Activated CD4-positive, alpha-beta T cell treated with anti-CD3 and anti-CD28 coated beads for 36 hours (primary cell): ENCODE results near the gene SDC1. TPM values are rescaled to one million over a fixed set of nuclear protein-coding genes. Genes with fewer than 3 reads are reported as not detected.

Source experiments
- ATAC-seq: fragments of 200-7000 bp; cut with Tn5 transposase; one replicate; pipeline ENCODE4 v1.10.0; 2021; ENCODE audit warnings: mild to moderate bottlenecking, moderate library complexity
- CTCF ChIA-PET: fragments of 350-600 bp; sonication (Branson Sonifier 250); formaldehyde crosslinking; loops from one replicate; lab custom pipeline; 2021; ENCODE audit warnings: antibody characterized with exemption; lab: Charles Lee
- POLR2A ChIA-PET: fragments of 350-600 bp; sonication (Branson Sonifier 250); formaldehyde crosslinking; loops from one replicate; lab custom pipeline; 2021; ENCODE audit warnings: antibody characterized with exemption, inconsistent platforms; lab: Charles Lee
- DNase-seq: peaks from one replicate; pipeline ENCODE4 v3.0.0-alpha.2; 2020
- H3K27ac Mint-ChIP-seq: one replicate; pipeline ENCODE4 v1.8.0; 2021; ENCODE audit warnings: mixed read lengths
- H3K27me3 Mint-ChIP-seq: one replicate; pipeline ENCODE4 v1.8.0; 2021; ENCODE audit warnings: mixed read lengths
- H3K36me3 Mint-ChIP-seq: one replicate; pipeline ENCODE4 v1.8.0; 2021; ENCODE audit warnings: low read depth, mixed read lengths
- H3K4me1 Mint-ChIP-seq: one replicate; pipeline ENCODE4 v1.8.0; 2021; ENCODE audit warnings: mixed read lengths
- H3K4me3 Mint-ChIP-seq: one replicate; pipeline ENCODE4 v1.8.0; 2021; ENCODE audit warnings: mild to moderate bottlenecking, moderate library complexity, mixed read lengths
- H3K9me3 Mint-ChIP-seq: one replicate; pipeline ENCODE4 v1.8.0; 2021; ENCODE audit warnings: low read depth, mixed read lengths
- intact Hi-C, 2 experiments: fragments of 100-400 bp; cut with DNase I in 1 of 2; cut with micrococcal nuclease in 1 of 2; formaldehyde crosslinking; loops; one replicate each; pipeline versions ENCODE4 v1.14.2 to v1.15.1; 2022 to 2024; cut with DNase I, micrococcal nuclease
- total RNA-seq, 2 experiments: library from RNA; stranded (reverse); gene quantifications; one replicate each; pipeline ENCODE4 v1.2.3, GENCODE V29; 2021

SDC1 gene
- total RNA-seq, 2 experiments from 2014 or later = 0.23 TPM; not detected in 1

- Mint-ChIP-seq H3K27me3 (peaks cover 10% of the 10 kb centered on the region), H3K36me3 (no peaks in the 10 kb centered on the region), H3K9me3 (no peaks in the 10 kb centered on the region), H3K27ac (no peak overlapping the region), H3K4me3 (no peak overlapping the region), H3K4me1 (no peaks in the 10 kb centered on the region)
- POLR2A ChIA-PET = no interaction called here
- CTCF ChIA-PET = no interaction called here
- DNase-seq (no peak), ATAC-seq (no peak)
- intact Hi-C loops = no loop called here
Measured at GRCh38 chr2:20164061-20164733, 60.7 kb downstream of the SDC1 start.

DNA sequence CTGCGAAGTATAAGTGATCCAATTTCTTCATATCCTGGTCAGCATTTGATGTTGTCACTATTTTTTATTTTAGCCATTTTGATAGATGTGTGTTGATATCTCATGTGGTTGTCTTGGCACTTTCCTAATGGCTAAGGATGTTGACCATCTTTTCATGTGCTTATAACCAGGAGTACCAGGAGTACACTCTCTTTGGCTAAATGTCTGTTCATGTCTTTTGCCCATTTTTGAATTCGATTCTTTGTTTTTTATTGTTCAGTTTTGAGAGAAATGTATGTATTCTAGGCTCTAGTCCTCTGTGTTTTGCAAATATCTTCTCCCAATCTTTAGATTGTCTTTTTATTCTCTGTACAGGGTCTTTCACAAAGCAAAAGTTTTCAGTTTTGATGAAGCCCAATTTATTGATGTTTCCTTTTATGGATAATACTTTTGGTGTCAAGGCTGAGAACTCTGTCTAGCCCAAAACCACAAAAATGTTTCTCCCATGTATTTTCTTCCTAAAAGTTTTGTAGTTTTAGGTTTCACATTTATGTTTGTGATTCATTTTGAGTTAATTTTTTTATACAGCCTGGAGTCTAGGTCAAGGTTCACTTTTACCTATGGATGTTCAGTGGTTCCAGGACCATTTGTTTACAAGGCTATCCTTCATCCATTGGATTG, 65.4 kb downstream of the SDC1 start:
- no peaks in the 10 kb centered on the region for H3K9me3 Mint-ChIP-seq

DNA sequence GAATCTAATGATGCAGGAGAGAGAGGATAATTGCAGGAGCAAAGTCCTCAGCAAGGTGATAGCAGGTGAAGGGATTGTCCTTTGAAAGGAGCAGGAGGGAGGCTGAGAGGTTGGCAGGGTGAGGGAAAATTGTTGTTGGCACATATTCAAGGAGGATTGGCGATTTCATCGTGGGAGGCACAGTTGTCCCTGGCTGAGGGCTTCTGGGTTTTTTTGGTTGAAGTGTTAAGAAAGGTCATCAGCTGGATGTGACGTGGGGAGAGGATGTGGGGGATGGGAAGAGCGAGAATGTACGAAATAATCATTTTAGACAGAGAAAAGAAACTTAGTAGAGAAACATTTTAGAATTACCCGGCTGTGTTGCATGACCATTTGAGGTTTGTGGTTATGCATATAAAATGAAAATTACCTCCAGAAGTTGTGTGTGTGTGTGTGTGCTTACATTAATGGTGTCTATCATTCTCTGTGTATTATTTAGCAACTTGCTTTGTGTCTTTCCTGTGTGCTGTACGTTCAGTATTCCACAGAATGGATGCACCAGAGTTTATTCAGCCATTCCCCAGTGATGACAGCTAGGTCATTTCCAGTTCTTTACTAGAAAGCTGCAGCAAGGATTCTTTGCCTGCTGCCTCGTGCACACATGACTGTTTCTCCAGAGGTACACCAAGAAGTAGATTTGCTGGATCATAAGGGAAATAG, 67.6 kb downstream of the SDC1 start:
- no peaks in the 10 kb centered on the region for H3K36me3 Mint-ChIP-seq
- no peaks in the 10 kb centered on the region for H3K9me3 Mint-ChIP-seq
- no peak overlapping the region for H3K27ac Mint-ChIP-seq
- DNase-seq (no peak), ATAC-seq (no peak)
- intact Hi-C loops = no loop called here
- no peaks in the 10 kb centered on the region for H3K4me1 Mint-ChIP-seq
- H3K4me3 Mint-ChIP-seq = no peak overlapping the region
- POLR2A ChIA-PET = no interaction called here
- H3K27me3 Mint-ChIP-seq = peaks cover 20% of the 10 kb centered on the region
- CTCF ChIA-PET = interaction anchor here (0.6 kb wide), 1 partner anchor 23 kb away, joined by 3 read pairs; no protein-coding TSS in a partner anchor

More for the DNA sequence above, 65.4 kb downstream of the SDC1 start:
- H3K4me1 Mint-ChIP-seq = no peaks in the 10 kb centered on the region
- ATAC-seq = no peak
- H3K27ac Mint-ChIP-seq = no peak overlapping the region
- H3K36me3 Mint-ChIP-seq = no peaks in the 10 kb centered on the region
- intact Hi-C loops = no loop called here
- peaks cover 18% of the 10 kb centered on the region for H3K27me3 Mint-ChIP-seq
- no peak for DNase-seq
- ChIA-PET CTCF (no interaction called here), POLR2A (no interaction called here)
- H3K4me3 Mint-ChIP-seq = no peak overlapping the region

- no peaks in the 10 kb centered on the region for H3K4me1 Mint-ChIP-seq
- no peak overlapping the region for H3K4me3 Mint-ChIP-seq
- ATAC-seq (no peak), DNase-seq (no peak)
- intact Hi-C loops = no loop called here
- no peaks in the 10 kb centered on the region for H3K9me3 Mint-ChIP-seq
- ChIA-PET CTCF (no interaction called here), POLR2A (no interaction called here)
- H3K27ac Mint-ChIP-seq = no peak overlapping the region
- no peaks in the 10 kb centered on the region for H3K36me3 Mint-ChIP-seq
- peaks cover 16% of the 10 kb centered on the region for H3K27me3 Mint-ChIP-seq
Measured at GRCh38 chr2:20156836-20157192, 68.1 kb downstream of the SDC1 start.

GRCh38 chr2:20156076-20156759, 68.7 kb downstream of the SDC1 start:
- no peak for DNase-seq
- Mint-ChIP-seq H3K36me3 (no peaks in the 10 kb centered on the region), H3K9me3 (no peaks in the 10 kb centered on the region), H3K4me1 (no peaks in the 10 kb centered on the region), H3K27ac (no peak overlapping the region), H3K27me3 (peaks cover 16% of the 10 kb centered on the region), H3K4me3 (no peak overlapping the region)
- ChIA-PET POLR2A (no interaction called here), CTCF (interaction anchor here (0.6 kb wide), 1 partner anchor 17 kb away, joined by 3 read pairs; no protein-coding TSS in a partner anchor)
- ATAC-seq = no peak
- intact Hi-C loops = no loop called here

DNA sequence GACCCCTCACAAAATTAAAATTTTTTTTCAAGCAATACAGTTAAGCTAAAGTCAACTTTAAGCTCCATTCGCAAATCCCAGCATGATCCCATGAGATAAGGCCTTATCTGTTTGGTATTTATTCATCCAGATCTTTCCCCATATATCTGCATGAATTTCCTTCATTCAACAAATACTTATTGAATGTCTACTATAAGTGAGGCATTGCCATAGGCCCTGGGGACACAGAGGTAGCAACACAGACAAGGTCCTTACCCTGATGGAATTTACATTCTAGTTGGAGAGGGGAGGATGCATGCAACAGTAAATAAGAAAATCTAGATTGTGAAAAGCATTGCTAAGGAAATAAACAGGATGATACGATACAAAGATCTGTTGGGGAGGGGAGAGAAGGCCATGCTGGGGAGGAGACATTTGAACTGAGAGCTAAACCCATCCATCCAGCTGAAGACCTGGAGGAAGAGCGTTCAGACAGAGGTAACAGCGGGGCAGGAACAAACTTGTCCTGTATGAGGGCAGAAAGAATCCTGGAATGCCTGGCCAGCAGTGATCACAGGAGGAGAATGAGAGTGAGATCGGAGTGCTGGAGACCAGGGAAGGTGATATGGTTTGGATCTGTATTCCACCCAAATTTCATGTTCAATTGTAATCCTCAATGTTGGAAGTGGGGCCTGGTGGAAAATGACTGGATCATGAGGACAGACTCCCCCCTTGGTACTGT, 71.6 kb downstream of the SDC1 start:
- H3K36me3 Mint-ChIP-seq = no peaks in the 10 kb centered on the region
- H3K27ac Mint-ChIP-seq = no peak overlapping the region
- intact Hi-C loops = no loop called here
- ATAC-seq = no peak
- peaks cover 19% of the 10 kb centered on the region for H3K27me3 Mint-ChIP-seq
- H3K9me3 Mint-ChIP-seq = no peaks in the 10 kb centered on the region
- ChIA-PET POLR2A (interaction anchor here (0.6 kb wide), 1 partner anchor 133 kb away, joined by 3 read pairs; no protein-coding TSS in a partner anchor), CTCF (no interaction called here)
- DNase-seq = no peak
- H3K4me1 Mint-ChIP-seq = no peaks in the 10 kb centered on the region
- no peak overlapping the region for H3K4me3 Mint-ChIP-seq

- Mint-ChIP-seq H3K4me3 (no peak overlapping the region), H3K36me3 (no peaks in the 10 kb centered on the region), H3K9me3 (no peaks in the 10 kb centered on the region), H3K4me1 (peaks cover 2% of the 10 kb centered on the region), H3K27ac (no peak overlapping the region), H3K27me3 (peaks cover 29% of the 10 kb centered on the region)
- CTCF ChIA-PET = interaction anchor here (0.6 kb wide), 1 partner anchor 244 kb away, joined by 3 read pairs; no protein-coding TSS in a partner anchor
- intact Hi-C loops = no loop called here
- DNase-seq (no peak), ATAC-seq (no peak)
- POLR2A ChIA-PET = no interaction called here
Measured at GRCh38 chr2:20150806-20151571, 73.9 kb downstream of the SDC1 start.

Other genes with a start within 250 kb of the SDC1 start
- 1 to 10 TPM; 6.2 to 7.4 TPM for gene WDR35, start 235.0 kb downstream of the SDC1 start, total RNA-seq
- not detected for gene MATN3, start 212.5 kb downstream of the SDC1 start, total RNA-seq
- gene LAPTM4A, start 173.5 kb downstream of the SDC1 start, total RNA-seq = 10 to 100 TPM; 22.5 to 41.9 TPM
- 100 to 1,000 TPM in 1 of 2 experiments, 10 to 100 TPM in 1; 78.4 to 112 TPM for gene PUM2, start 125.7 kb upstream of the SDC1 start, total RNA-seq
- gene RHOB, start 221.9 kb upstream of the SDC1 start, total RNA-seq = 1 to 10 TPM; 7.5 TPM